ENCODE results near the gene CHERP. TPM values are rescaled to one million over a fixed set of nuclear protein-coding genes. Genes with fewer than 3 reads are reported as not detected.
A peak's percentile ranks its signal among the peaks of the same experiment; 100 is the strongest.
"Not testable (repeated sequence)": the region's sequence is repeated elsewhere in the genome, so short reads cannot be mapped to it uniquely, and the experiment has no call there.

The CHERP gene
- total RNA-seq, 6 donors from 2014 or later = 10.8 to 38.6 (median 22.0) TPM

DNA sequence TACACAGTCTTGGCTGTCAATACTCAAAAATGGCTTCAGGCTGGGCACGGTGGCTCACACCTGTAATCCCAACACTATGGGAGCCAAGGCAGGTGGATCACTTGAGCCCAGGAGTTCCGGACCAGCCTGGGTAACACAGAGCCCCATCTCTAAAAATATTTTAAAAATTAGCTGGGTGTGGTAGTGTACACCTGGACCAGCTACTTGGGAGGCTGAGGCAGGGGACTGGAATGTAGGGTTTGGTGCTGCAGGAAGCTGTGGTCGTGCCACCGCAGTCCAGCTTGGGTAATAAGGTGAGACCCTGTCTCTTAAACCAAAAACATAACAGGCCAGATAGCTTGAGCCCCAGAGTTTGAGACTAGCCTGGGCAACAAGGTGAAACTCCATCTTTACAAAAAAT, 6.7 kb upstream of the CHERP start:
- DNase-seq = no peak
- no peak for ATAC-seq (ENCODE audit: low FRiP score in 2 of 2)
- H3K4me3 ChIP-seq = no peak overlapping the region
- H3K27ac ChIP-seq = no peak overlapping the region
- TF ChIP-seq, protein P1, sequence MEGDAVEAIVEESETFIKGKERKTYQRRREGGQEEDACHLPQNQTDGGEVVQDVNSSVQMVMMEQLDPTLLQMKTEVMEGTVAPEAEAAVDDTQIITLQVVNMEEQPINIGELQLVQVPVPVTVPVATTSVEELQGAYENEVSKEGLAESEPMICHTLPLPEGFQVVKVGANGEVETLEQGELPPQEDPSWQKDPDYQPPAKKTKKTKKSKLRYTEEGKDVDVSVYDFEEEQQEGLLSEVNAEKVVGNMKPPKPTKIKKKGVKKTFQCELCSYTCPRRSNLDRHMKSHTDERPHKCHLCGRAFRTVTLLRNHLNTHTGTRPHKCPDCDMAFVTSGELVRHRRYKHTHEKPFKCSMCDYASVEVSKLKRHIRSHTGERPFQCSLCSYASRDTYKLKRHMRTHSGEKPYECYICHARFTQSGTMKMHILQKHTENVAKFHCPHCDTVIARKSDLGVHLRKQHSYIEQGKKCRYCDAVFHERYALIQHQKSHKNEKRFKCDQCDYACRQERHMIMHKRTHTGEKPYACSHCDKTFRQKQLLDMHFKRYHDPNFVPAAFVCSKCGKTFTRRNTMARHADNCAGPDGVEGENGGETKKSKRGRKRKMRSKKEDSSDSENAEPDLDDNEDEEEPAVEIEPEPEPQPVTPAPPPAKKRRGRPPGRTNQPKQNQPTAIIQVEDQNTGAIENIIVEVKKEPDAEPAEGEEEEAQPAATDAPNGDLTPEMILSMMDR (IDR thresholded peaks at IDR 0.05) = no peak
- TF ChIP-seq POLR2AphosphoS5 (IDR thresholded peaks at IDR 0.05) (no peak), EP300 (IDR thresholded peaks at IDR 0.05) (no peak), POLR2A (IDR thresholded peaks at IDR 0.05) (no peak)
- no peaks in the 10 kb centered on the region for H3K27me3 ChIP-seq
- no peaks in the 10 kb centered on the region for H3K9me3 ChIP-seq
- peaks cover 0 to 17% (median 2%) of the 10 kb centered on the region in 4 donors for H3K4me1 ChIP-seq
- WGBS, 2 donors = 81 to 100% methylated on average over 4 of the region's 4 CpGs
- peaks cover 2 to 25% (median 23%) of the 10 kb centered on the region in 4 donors for H3K36me3 ChIP-seq

DNA sequence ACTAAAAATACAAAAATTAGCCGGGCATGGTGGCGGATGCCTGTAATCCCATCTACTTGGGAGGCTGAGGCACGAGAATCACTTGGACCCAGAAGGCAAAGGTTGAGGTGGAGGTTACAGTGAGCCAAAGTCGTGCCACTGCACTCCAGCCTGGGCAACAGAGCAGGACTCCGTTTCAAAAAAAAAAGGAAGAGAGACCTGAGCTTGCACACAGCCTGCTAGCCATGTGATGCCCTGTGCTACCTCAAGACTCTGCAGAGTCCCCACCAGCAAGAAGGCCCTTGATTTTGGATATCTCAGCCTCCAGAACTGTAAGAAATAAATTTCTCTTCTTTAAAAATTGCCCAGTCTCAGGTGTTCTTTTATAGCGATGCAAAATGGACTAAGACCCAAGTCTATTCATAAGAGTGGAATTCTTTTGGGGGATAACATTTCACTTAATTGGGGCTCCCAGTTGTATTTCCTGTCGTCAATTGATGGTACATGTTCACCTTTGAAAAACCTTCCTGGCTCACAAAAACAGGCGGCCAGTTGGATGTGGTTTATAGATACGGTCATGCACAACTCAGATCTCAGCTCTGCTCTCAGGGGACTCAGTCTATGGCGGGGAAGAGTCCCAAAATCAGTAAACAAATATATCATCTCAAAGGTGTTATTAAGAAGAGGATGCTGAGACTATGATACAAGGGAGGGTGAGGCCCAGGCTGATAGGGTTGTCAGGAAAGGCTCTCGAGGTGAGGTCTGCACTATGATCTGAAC, 2.4 kb upstream of the CHERP start:
- H3K27ac ChIP-seq = no peak overlapping the region
- WGBS, 2 donors = 88 to 89% methylated on average over 11 of the region's 11 CpGs
- TF ChIP-seq, protein P1 (IDR thresholded peaks at IDR 0.05) = no peak
- no peak for TF ChIP-seq POLR2AphosphoS5 (IDR thresholded peaks at IDR 0.05)
- no peak for TF ChIP-seq POLR2A (IDR thresholded peaks at IDR 0.05)
- TF ChIP-seq EP300 (IDR thresholded peaks at IDR 0.05) = no peak
- H3K9me3 ChIP-seq = no peaks in the 10 kb centered on the region
- ATAC-seq (ENCODE audit: low FRiP score in 2 of 2) (no peak), DNase-seq (no peak)
- peaks cover 0 to 10% (median 4%) of the 10 kb centered on the region in 4 donors for H3K36me3 ChIP-seq
- H3K4me1 ChIP-seq = peaks cover 26 to 51% (median 31%) of the 10 kb centered on the region in 4 donors
- H3K4me3 ChIP-seq = no peak overlapping the region
- H3K27me3 ChIP-seq = no peaks in the 10 kb centered on the region

DNA sequence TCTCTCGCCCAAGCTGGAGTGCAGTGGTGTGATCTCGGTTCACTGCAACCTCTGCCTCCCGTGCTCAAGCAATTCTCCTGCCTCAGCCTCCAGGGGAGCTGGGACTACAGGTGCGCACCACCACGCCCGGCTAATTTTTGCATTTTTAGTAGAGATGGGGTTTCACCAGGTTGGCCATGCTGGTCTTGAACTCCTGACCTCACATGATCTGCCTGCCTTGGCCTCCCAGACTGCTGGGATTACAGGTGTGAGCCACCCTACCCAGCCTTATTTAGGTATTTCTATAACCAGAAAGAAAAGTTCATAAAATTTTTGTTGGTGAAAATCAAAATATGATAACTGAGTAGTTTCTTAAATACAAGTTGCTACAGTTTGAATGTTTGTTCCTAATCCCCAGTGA, 1.5 kb upstream of the CHERP start:
- not testable (repeated sequence) for DNase-seq; H3K9me3 ChIP-seq; H3K27me3 ChIP-seq; ATAC-seq (ENCODE audit: low FRiP score in 2 of 2); H3K27ac ChIP-seq
- Histone ChIP-seq H3K4me1 (peaks cover 28 to 59% (median 34%) of the 10 kb centered on the region in 4 donors), H3K4me3 (peak overlapping the region in 1 of 4 donors; percentile 89), H3K36me3 (peaks cover 0 to 15% (median 6%) of the 10 kb centered on the region in 4 donors)
- 80 to 88% methylated on average over 6 of the region's 6 CpGs for WGBS, 2 donors

DNA sequence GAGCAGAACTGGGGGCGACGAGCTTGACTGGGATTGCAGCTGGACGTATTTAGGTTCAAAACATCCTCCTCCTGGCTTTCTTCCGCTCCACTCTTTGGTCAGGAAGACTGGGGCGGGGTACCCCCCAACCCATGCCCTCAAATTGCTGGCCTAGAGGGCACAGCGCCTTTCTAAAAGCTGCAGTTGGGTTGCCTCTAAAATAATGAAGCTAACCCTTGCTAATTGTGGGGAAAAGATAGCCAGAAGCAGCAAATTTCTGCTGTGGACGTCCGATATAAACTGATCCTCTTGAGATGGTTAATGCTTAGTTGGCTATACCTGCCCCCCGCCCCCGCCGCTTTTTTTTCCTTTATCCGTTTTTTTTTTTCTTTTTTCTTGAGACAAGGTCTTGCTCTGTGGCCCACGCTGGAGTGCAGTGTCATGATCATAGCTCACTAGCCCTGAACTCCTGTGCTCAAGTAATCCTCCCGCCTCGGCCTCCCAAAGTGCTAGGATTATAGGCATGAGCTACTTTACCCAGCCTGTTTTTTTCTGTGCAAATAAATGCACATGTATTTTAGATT, 754 bp upstream of the CHERP start:
- Histone ChIP-seq H3K27ac (peak overlapping the region; percentile 81 to 93 (median 86)), H3K9me3 (no peaks in the 10 kb centered on the region), H3K4me3 (peak overlapping the region; percentile 89 to 100 (median 94)), H3K36me3 (peaks cover 0 to 21% (median 9%) of the 10 kb centered on the region in 4 donors), H3K27me3 (no peaks in the 10 kb centered on the region), H3K4me1 (peaks cover 28 to 66% (median 34%) of the 10 kb centered on the region in 4 donors)
- no peak for ATAC-seq (ENCODE audit: low FRiP score in 2 of 2)
- TF ChIP-seq POLR2A (IDR thresholded peaks at IDR 0.05) (no peak), EP300 (IDR thresholded peaks at IDR 0.05) (no peak), POLR2AphosphoS5 (IDR thresholded peaks at IDR 0.05) (no peak)
- TF ChIP-seq, protein P1 (IDR thresholded peaks at IDR 0.05) = no peak
- WGBS, 2 donors = 5 to 8% methylated on average over 11 to 15 of the region's 15 CpGs
- no peak for DNase-seq

DNA sequence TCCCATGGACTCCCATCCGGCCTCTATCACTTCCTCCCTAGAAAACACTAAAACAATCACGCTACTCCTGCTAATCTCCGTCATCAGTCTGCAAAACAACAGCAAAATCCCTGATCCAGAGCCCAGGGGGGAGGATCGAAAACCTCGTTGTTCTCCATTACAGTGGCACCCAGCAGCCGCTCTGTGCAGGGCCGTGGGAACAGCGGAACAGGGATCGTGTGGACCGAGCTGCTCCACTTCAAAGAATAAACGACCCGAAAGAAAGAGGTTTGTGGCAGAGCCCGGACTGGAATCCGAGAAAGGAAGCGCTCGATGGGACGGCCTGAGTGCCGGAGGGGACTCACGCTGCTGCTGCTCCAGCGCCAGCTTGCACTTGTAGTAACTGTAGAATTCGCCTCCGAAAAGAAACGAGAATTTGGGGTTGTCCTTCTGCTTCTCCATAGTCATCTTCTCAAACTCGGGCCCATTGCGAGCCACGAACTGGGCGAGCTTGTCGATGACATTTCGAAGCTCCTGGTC, 652 bp downstream of the CHERP start:
- Histone ChIP-seq H3K36me3 (peaks cover 0 to 35% (median 13%) of the 10 kb centered on the region in 4 donors), H3K4me3 (peak overlapping the region; percentile 89 to 100 (median 94)), H3K27ac (peak overlapping the region; percentile 81 to 93 (median 86)), H3K4me1 (peaks cover 28 to 71% (median 34%) of the 10 kb centered on the region in 4 donors), H3K9me3 (no peaks in the 10 kb centered on the region), H3K27me3 (no peaks in the 10 kb centered on the region)
- ATAC-seq (ENCODE audit: low FRiP score in 2 of 2) (no peak), DNase-seq (peak in 1 of 2 donors; percentile 40)
- no peak for TF ChIP-seq EP300 (IDR thresholded peaks at IDR 0.05)
- TF ChIP-seq, protein P1 (IDR thresholded peaks at IDR 0.05) = no peak
- TF ChIP-seq POLR2AphosphoS5 (IDR thresholded peaks at IDR 0.05) = no peak
- TF ChIP-seq POLR2A (IDR thresholded peaks at IDR 0.05) = no peak
- WGBS, 2 donors = 1 to 2% methylated on average over 23 to 29 of the region's 29 CpGs

All from upper lobe of left lung (tissue), 6 donors.